GM18502 (cell line): ENCODE results near the gene TNPO3.
A peak's percentile ranks its signal among the peaks of the same experiment; 100 is the strongest.
"Not testable (repeated sequence)": the region's sequence is repeated elsewhere in the genome, so short reads cannot be mapped to it uniquely, and the experiment has no call there.

Experiments
- ATAC-seq: cut with Tn5 transposase; IDR thresholded peaks from one replicate; pipeline ENCODE4 v1.9.1; 2021; ENCODE audit warnings: mild to moderate bottlenecking; ENCODE audit not compliant: unreplicated experiment, poor library complexity

TNPO3 gene

GRCh38 chr7:129072479-129073011 lies 17.6 kb upstream of the TNPO3 start:
- ATAC-seq = peak; percentile 58

- ATAC-seq = no peak
Observed at GRCh38 chr7:129069021-129069420, 14.1 kb upstream of the TNPO3 start.

- ATAC-seq = no peak
Observed at GRCh38 chr7:129067943-129068548, 13.1 kb upstream of the TNPO3 start.

- not testable (repeated sequence) for ATAC-seq
Observed at GRCh38 chr7:129067132-129067561, 12.2 kb upstream of the TNPO3 start.

- no peak for ATAC-seq
Observed at GRCh38 chr7:129066290-129067131, 11.6 kb upstream of the TNPO3 start.

- no peak for ATAC-seq
Observed at GRCh38 chr7:129055861-129056464, 1.1 kb upstream of the TNPO3 start.

GRCh38 chr7:129055294-129055816 lies 444 bp upstream of the TNPO3 start:
- peak; percentile 27 for ATAC-seq

- no peak for ATAC-seq
Observed at GRCh38 chr7:129053938-129054437, 923 bp downstream of the TNPO3 start.

GRCh38 chr7:129052441-129052840 lies 2.5 kb downstream of the TNPO3 start:
- ATAC-seq = no peak

- ATAC-seq = not testable (repeated sequence)
Observed at GRCh38 chr7:129051459-129051858, 3.5 kb downstream of the TNPO3 start.

- no peak for ATAC-seq
Observed at GRCh38 chr7:129047761-129048160, 7.2 kb downstream of the TNPO3 start.

GRCh38 chr7:129045682-129046081 lies 9.2 kb downstream of the TNPO3 start:
- no peak for ATAC-seq

GRCh38 chr7:129043012-129043411 lies 11.9 kb downstream of the TNPO3 start:
- ATAC-seq = no peak

- no peak for ATAC-seq
Observed at GRCh38 chr7:129041142-129042085, 13.5 kb downstream of the TNPO3 start.

- ATAC-seq = not testable (repeated sequence)
Observed at GRCh38 chr7:129038468-129038867, 16.4 kb downstream of the TNPO3 start.

GRCh38 chr7:129037585-129037984 lies 17.3 kb downstream of the TNPO3 start:
- ATAC-seq = no peak

- ATAC-seq = no peak
Observed at GRCh38 chr7:129032017-129032416, 22.9 kb downstream of the TNPO3 start.

GRCh38 chr7:129030440-129030839 lies 24.5 kb downstream of the TNPO3 start:
- no peak for ATAC-seq

- ATAC-seq = no peak
Observed at GRCh38 chr7:129024125-129024524, 30.8 kb downstream of the TNPO3 start.

GRCh38 chr7:129021656-129022055 lies 33.3 kb downstream of the TNPO3 start:
- ATAC-seq = no peak
